ENCODE measurements around the gene ACTA1.
A peak's percentile ranks its signal among the peaks of the same experiment; 100 is the strongest.

Gene ACTA1

GRCh38 chr1:229447809-229448252 lies 13.9 kb upstream of the ACTA1 start:
- no peak for DNase-seq (ENCODE audit: low read depth)
- no peak overlapping the region for H3K4me3 ChIP-seq (ENCODE audit: control insufficient read depth, low read depth, low read length)
- TF ChIP-seq, protein P1, sequence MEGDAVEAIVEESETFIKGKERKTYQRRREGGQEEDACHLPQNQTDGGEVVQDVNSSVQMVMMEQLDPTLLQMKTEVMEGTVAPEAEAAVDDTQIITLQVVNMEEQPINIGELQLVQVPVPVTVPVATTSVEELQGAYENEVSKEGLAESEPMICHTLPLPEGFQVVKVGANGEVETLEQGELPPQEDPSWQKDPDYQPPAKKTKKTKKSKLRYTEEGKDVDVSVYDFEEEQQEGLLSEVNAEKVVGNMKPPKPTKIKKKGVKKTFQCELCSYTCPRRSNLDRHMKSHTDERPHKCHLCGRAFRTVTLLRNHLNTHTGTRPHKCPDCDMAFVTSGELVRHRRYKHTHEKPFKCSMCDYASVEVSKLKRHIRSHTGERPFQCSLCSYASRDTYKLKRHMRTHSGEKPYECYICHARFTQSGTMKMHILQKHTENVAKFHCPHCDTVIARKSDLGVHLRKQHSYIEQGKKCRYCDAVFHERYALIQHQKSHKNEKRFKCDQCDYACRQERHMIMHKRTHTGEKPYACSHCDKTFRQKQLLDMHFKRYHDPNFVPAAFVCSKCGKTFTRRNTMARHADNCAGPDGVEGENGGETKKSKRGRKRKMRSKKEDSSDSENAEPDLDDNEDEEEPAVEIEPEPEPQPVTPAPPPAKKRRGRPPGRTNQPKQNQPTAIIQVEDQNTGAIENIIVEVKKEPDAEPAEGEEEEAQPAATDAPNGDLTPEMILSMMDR (IDR thresholded peaks at IDR 0.05; ENCODE audit: control insufficient read depth, insufficient read depth, low read depth, low read length, missing control alignments) = no peak

DNA sequence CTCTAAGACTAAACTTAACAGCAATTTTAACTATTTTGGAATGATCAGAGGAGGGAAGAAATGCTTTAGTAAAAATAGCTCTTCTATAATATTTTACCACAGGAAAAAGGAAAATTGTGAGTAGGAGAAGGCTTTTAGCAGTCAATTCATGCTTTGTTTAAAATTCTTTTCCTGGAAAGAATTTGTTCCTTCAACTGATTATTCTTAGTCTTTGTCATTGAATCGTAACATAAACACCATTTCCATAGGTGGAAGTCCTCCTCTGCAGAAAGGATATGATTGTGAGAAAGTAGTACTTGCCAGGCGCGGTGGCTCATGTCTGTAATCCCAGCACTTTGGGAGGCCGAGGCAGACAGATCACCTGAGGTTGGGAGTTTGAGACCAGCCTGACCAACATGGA lies 11.9 kb upstream of the ACTA1 start:
- no peak for DNase-seq (ENCODE audit: low read depth)
- TF ChIP-seq, protein P1 (IDR thresholded peaks at IDR 0.05; ENCODE audit: control insufficient read depth, insufficient read depth, low read depth, low read length, missing control alignments) = no peak

DNA sequence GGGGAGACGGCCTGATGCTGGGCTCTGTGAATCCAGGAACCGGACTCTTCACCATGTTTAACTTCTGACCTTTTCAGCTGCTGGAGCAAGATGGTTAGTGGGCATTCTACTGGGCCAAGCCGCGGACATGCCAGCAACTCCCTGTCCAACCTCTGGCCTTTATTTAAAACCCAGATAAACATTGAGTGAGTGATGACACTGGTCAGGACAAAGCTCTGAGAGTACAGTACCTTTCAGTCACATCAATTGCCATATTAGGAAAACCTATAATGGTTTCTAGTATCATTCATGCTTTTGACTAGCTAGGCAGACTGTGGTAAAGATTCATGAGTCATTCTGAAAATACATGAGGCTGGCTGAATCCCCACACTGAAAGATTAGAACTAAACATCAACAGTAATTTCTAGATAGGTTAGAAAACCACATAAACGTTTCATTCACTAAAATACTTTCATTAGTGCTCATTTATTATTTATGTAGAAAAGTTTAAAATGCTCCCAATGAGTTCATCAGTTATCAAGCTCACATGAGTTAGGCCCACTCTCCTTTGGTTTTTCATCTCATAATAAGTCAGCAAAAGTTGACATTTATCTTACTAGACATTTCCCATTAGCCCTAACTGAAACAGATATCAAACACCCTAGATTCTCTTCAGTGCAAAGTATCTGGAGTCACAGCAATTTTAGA lies 7.1 kb upstream of the ACTA1 start:
- no peak overlapping the region for H3K4me3 ChIP-seq (ENCODE audit: control insufficient read depth, low read depth, low read length)
- peak; percentile 38 for DNase-seq (ENCODE audit: low read depth)
- TF ChIP-seq, protein P1 (IDR thresholded peaks at IDR 0.05; ENCODE audit: control insufficient read depth, insufficient read depth, low read depth, low read length, missing control alignments) = no peak

More for the DNA sequence above, 11.9 kb upstream of the ACTA1 start:
- H3K4me3 ChIP-seq (ENCODE audit: control insufficient read depth, low read depth, low read length) = no peak overlapping the region

- no peak overlapping the region for H3K4me3 ChIP-seq (ENCODE audit: control insufficient read depth, low read depth, low read length)
- DNase-seq (ENCODE audit: low read depth) = no peak
- TF ChIP-seq, protein P1 (IDR thresholded peaks at IDR 0.05; ENCODE audit: control insufficient read depth, insufficient read depth, low read depth, low read length, missing control alignments) = no peak
Observed at GRCh38 chr1:229438021-229438420, 4.1 kb upstream of the ACTA1 start.

DNA sequence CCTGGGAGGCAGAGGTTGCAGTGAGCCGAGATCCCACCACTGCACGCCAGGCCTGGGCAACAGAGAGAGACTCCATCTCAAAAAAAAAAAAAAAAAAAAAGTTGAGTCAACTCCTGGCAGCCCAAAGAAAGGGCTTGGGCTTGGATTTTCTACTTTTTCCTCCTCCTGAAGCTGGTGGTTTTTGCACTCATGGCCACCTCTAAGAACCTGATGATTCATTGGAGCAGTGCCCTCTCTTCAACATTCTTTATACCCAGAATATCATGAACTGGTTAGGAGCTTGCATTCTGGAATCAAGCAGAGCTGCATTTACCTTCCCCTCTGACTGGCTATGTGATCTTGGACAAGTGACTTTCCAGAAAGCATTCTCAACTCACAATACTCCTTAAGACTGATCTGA lies 3.5 kb upstream of the ACTA1 start:
- DNase-seq (ENCODE audit: low read depth) = no peak
- H3K4me3 ChIP-seq (ENCODE audit: control insufficient read depth, low read depth, low read length) = no peak overlapping the region
- TF ChIP-seq, protein P1 (IDR thresholded peaks at IDR 0.05; ENCODE audit: control insufficient read depth, insufficient read depth, low read depth, low read length, missing control alignments) = no peak

DNA sequence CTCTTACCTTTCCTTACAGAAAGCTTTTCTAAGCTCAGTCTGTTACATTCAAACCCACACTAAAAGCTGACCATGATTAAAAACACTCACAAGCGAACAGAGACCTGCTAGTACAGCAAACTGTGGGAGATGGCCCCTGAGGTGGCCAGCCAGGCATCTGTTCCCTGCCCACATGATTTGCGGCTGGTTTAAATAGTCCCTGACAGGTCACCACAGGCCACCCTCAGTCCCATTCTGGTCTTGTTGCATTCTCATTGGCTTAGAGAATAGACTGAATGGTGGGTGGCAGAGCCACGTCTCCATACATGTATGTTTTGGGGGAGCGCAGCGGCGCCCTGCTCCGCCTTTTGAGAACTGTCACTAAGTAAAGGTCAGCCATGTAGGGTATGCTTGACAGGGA lies 2.3 kb upstream of the ACTA1 start:
- H3K4me3 ChIP-seq (ENCODE audit: control insufficient read depth, low read depth, low read length) = no peak overlapping the region
- TF ChIP-seq, protein P1 (IDR thresholded peaks at IDR 0.05; ENCODE audit: control insufficient read depth, insufficient read depth, low read depth, low read length, missing control alignments) = no peak
- no peak for DNase-seq (ENCODE audit: low read depth)

All from AG09309 (cell line).